Stomach smooth muscle (tissue), 2 donors: Measurements from ENCODE around the gene UBL4B.

Experiments
- H3K27ac ChIP-seq: one replicate; pipeline ENCODE4 v1.7.0; 2013; ENCODE audit warnings: mild to moderate bottlenecking, low read length, inconsistent platforms
- H3K27me3 ChIP-seq, 2 donors: one replicate each; pipeline ENCODE4 v1.7.0; 2013; ENCODE audit warnings: low read length in 2 of 2; ENCODE audit not compliant: insufficient read depth in 2 of 2, control insufficient read depth in 1 of 2
- H3K36me3 ChIP-seq, 2 donors: one replicate each; pipeline ENCODE4 v1.7.0; 2013; ENCODE audit warnings: low read length in 2 of 2; ENCODE audit not compliant: control insufficient read depth in 2 of 2, insufficient read depth in 2 of 2
- H3K4me1 ChIP-seq: one replicate; pipeline ENCODE4 v1.7.0; 2013; ENCODE audit warnings: low read length; ENCODE audit not compliant: control insufficient read depth, insufficient read depth
- H3K4me3 ChIP-seq, 2 donors: one replicate each; pipeline ENCODE4 v1.7.0; 2013; ENCODE audit warnings: low read length in 2 of 2
- H3K9ac ChIP-seq, 2 donors: one replicate each; pipeline ENCODE4 v1.7.0; 2013; ENCODE audit warnings: low read length in 2 of 2, mild to moderate bottlenecking in 1 of 2
- H3K9me3 ChIP-seq, 2 donors: one replicate each; pipeline ENCODE4 v1.7.0; 2013; ENCODE audit warnings: low read length in 2 of 2; ENCODE audit not compliant: control insufficient read depth in 2 of 2
- donor health status: healthy.
- donor health status: Pancreatic carcinoma.

UBL4B gene

DNA sequence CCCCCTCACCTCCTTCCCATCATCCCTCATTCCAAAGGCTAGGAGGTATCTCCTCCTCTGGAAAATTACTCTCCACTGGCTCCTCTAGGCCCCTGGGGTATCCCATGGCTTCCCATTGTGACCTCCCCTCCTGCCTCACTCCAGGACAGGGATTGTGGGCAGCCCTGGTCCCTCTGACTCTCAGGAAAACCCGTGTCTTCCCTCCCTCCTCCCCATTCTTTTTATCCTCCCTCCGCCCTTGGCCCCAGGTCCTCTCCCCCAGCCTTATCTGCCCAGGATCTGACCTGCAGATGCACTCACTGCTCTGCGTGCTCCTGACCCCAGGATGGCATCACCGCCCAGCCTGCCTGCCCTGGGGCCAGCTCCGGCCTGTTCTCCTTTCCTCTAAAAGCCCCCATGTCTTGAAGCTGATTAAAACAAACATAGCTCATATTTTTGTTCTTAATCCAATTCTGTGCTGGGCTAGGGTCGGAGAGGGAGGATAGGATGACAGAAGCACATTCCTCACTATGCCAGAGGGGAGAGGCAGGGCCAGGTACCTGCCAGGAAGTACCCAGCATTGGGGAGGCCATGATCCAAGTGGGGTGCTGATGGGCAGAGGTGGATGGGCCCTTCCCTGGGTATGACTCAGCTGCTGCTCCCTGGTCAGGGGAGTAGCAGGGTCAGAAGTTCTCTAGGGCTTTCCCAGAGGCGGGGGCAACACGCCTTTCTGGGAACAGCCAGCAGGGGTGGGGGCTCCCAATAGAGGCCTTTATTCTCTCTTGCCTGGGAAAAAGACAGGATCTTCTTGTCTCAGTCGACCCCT, 13.8 kb upstream of the UBL4B start:
- Histone ChIP-seq H3K9ac (no peak overlapping the region), H3K36me3 (no peaks in the 10 kb centered on the region), H3K9me3 (no peaks in the 10 kb centered on the region), H3K27me3 (peaks cover 5 to 7% of the 10 kb centered on the region in 2 donors), H3K27ac (no peak overlapping the region), H3K4me1 (no peaks in the 10 kb centered on the region), H3K4me3 (no peak overlapping the region)

DNA sequence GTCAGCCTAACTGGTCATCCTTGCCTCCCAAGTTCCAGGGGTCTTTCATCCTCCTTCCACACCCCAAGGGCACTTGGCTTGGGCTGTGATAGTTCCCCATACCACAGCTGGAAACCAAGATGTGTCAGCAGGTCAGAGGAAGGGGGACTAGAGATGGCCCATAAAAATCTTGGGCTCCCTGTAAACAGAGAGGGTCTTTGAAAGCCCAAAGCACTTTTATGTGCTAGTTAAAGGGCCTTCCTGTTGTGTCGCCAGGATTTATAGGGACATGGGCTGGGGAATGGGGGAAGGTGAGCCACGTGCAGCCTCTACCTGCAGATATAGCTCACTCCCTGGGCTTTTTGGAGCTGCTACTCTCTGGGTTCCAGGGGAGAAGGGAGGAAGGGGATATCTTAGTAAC, 11.9 kb upstream of the UBL4B start:
- Histone ChIP-seq H3K4me1 (no peaks in the 10 kb centered on the region), H3K27ac (no peak overlapping the region)

GRCh38 chr1:110102081-110102480, 10.2 kb upstream of the UBL4B start:
- Histone ChIP-seq H3K4me1 (no peaks in the 10 kb centered on the region), H3K9me3 (no peaks in the 10 kb centered on the region), H3K4me3 (no peak overlapping the region), H3K27ac (no peak overlapping the region), H3K9ac (no peak overlapping the region), H3K36me3 (no peaks in the 10 kb centered on the region), H3K27me3 (no peaks in the 10 kb centered on the region)

More for the DNA sequence above, 11.9 kb upstream of the UBL4B start:
- no peaks in the 10 kb centered on the region for H3K36me3 ChIP-seq
- no peaks in the 10 kb centered on the region for H3K9me3 ChIP-seq
- H3K9ac ChIP-seq: no peak overlapping the region
- H3K4me3 ChIP-seq: no peak overlapping the region
- peaks cover 5 to 7% of the 10 kb centered on the region in 2 donors for H3K27me3 ChIP-seq

DNA sequence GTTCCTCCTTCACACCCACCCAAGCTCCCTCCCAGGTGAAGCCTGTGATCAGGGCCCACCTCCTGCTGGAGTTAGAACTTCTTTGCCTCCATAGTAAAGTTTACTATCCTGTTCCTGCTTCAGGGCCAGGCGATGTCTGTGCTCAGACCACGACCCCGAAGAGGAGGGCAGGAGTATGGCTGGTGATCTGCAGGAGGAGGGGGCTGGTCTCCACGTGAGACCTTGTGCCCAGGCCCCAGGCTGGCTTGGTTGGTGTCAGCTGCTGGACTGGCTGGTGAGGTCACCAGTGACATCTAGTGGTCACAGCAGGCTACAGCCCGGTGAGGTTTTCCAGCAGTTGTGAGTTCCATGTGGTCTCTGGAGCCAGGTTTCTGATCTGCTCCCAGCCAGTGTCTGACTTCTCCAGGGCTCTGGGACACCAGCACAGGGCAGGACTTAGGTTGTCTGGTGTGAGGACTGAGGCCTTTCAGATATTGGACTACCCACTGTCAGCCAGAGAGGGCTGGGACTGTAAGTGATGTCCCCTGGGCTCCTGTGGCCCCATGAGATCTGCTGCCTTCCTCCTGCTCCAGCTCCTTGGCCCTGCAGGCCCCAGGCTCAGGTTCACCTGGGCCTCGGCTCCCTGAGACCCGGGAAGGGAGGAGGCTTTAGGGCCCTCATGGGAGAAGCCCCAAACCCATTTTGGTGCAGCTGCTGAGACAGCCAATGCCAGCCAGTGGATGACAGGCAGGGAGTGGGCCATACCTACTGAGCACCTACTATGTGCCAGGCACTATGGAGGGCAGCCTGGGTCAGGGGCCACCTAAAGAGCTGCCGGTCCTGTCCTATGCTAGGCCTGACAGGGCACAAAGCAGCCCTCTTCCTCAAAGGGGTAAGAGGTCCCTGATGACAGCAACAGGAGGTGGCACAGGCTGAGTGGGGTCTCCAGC, 6.0 kb upstream of the UBL4B start:
- Histone ChIP-seq H3K27me3 (peaks cover 0 to 2% of the 10 kb centered on the region in 2 donors), H3K4me3 (no peak overlapping the region), H3K36me3 (no peaks in the 10 kb centered on the region), H3K27ac (no peak overlapping the region), H3K9ac (peak overlapping the region in 1 of 2 donors; percentile 13), H3K4me1 (no peaks in the 10 kb centered on the region), H3K9me3 (no peaks in the 10 kb centered on the region)

- no peak overlapping the region for H3K4me3 ChIP-seq
- no peak overlapping the region for H3K9ac ChIP-seq
- no peaks in the 10 kb centered on the region for H3K4me1 ChIP-seq
- H3K9me3 ChIP-seq: no peaks in the 10 kb centered on the region
- peaks cover 0 to 4% of the 10 kb centered on the region in 2 donors for H3K27me3 ChIP-seq
- no peak overlapping the region for H3K27ac ChIP-seq
- H3K36me3 ChIP-seq: no peaks in the 10 kb centered on the region
Measured at GRCh38 chr1:110107867-110108469, 4.3 kb upstream of the UBL4B start.

GRCh38 chr1:110111081-110111480, 1.2 kb upstream of the UBL4B start:
- H3K9ac ChIP-seq: no peak overlapping the region
- H3K4me1 ChIP-seq: no peaks in the 10 kb centered on the region
- H3K4me3 ChIP-seq: no peak overlapping the region
- peaks cover 4 to 5% of the 10 kb centered on the region in 2 donors for H3K27me3 ChIP-seq
- H3K9me3 ChIP-seq: no peaks in the 10 kb centered on the region
- H3K27ac ChIP-seq: no peak overlapping the region
- no peaks in the 10 kb centered on the region for H3K36me3 ChIP-seq

DNA sequence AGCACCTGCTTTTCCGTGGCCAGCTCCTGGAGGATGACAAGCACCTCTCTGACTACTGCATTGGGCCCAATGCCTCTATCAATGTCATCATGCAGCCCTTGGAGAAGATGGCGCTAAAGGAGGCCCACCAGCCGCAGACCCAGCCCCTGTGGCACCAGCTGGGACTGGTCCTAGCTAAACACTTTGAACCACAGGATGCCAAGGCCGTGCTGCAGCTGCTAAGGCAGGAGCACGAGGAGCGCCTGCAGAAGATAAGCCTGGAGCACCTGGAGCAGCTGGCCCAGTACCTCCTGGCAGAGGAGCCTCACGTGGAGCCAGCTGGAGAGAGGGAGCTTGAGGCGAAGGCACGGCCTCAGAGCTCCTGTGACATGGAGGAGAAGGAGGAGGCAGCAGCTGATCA, 413 bp downstream of the UBL4B start:
- peaks cover 5 to 9% of the 10 kb centered on the region in 2 donors for H3K27me3 ChIP-seq
- H3K9ac ChIP-seq: no peak overlapping the region
- H3K4me1 ChIP-seq: no peaks in the 10 kb centered on the region
- H3K36me3 ChIP-seq: no peaks in the 10 kb centered on the region
- H3K27ac ChIP-seq: no peak overlapping the region
- no peaks in the 10 kb centered on the region for H3K9me3 ChIP-seq
- H3K4me3 ChIP-seq: no peak overlapping the region

- H3K27ac ChIP-seq: no peak overlapping the region
- no peaks in the 10 kb centered on the region for H3K36me3 ChIP-seq
- no peaks in the 10 kb centered on the region for H3K4me1 ChIP-seq
- no peaks in the 10 kb centered on the region for H3K9me3 ChIP-seq
- H3K4me3 ChIP-seq: no peak overlapping the region
- H3K9ac ChIP-seq: no peak overlapping the region
- peaks cover 5 to 7% of the 10 kb centered on the region in 2 donors for H3K27me3 ChIP-seq
Measured at GRCh38 chr1:110113551-110113950, 1.3 kb downstream of the UBL4B start.

DNA sequence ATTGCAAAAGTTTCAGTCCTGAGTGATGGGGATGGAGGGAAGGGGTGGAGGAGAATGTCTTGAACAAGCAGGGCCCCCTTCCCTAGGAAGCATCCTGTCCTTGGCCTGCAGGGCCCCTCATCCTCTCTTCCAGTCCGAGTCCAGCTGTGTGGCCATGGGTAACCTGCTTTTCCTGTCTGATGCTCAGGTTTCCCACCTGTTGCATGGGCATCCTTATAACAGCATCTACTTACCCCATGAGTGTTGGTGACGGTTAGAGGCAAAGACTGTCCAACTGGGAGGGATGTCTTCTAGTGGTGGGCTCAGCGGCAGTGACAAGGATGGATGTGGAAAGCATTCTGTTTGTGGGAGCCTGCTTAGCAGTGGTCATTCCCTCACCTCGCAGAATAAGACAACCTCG, 1.9 kb downstream of the UBL4B start:
- no peaks in the 10 kb centered on the region for H3K36me3 ChIP-seq
- H3K9me3 ChIP-seq: no peaks in the 10 kb centered on the region
- no peak overlapping the region for H3K9ac ChIP-seq
- peaks cover 5 to 7% of the 10 kb centered on the region in 2 donors for H3K27me3 ChIP-seq
- H3K4me3 ChIP-seq: no peak overlapping the region
- no peak overlapping the region for H3K27ac ChIP-seq
- no peaks in the 10 kb centered on the region for H3K4me1 ChIP-seq

DNA sequence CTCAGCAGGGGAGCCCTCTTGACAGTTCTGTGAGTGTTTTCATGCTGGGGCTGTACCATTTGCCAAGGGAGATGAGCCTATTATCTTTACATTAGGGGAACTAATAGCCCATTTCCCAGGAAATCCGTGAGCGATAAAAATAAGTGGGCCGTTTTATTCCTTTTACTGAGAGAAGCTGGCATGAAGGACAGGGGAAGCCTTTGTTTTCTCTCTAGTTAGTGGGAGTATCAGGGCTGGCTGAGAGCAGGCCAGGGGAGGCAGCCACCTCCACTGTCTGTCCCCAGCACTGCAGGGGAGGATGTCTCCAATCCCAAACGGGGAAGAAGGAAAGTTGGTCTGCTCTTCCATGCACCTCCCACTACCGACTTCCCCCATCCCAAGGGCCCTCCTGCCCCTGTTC, 2.5 kb downstream of the UBL4B start:
- Histone ChIP-seq H3K9me3 (no peaks in the 10 kb centered on the region), H3K4me3 (no peak overlapping the region), H3K27ac (no peak overlapping the region), H3K4me1 (no peaks in the 10 kb centered on the region), H3K27me3 (peaks cover 7 to 9% of the 10 kb centered on the region in 2 donors), H3K36me3 (no peaks in the 10 kb centered on the region), H3K9ac (no peak overlapping the region)
